SK-N-SH (cell line): ENCODE results near the gene ACTA1. TPM values are rescaled to one million over a fixed set of nuclear protein-coding genes. Genes with fewer than 3 reads are reported as not detected.

Source experiments
- CTCF ChIA-PET: fragments of 300-600, 350-600 bp; formaldehyde crosslinking; extraction: SDS; loops from one replicate; lab custom pipeline; 2021; lab: Yijun Ruan, JAX
- POLR2A ChIA-PET: fragments of 350-600 bp; sonication (Branson Sonifier 250); formaldehyde crosslinking; extraction: SDS; loops from one replicate; lab custom pipeline; 2020; ENCODE audit warnings: antibody characterized with exemption, inconsistent platforms; lab: Yijun Ruan, JAX
- DNase-seq: peaks from one replicate; pipeline ENCODE4 v3.0.0; 2012
- H2AFZ ChIP-seq: fragments of 200-600 bp; sonication (generic); 2 replicates; pipeline ENCODE4 v1.8.1; 2016; ENCODE audit warnings: antibody characterized with exemption, mild to moderate bottlenecking, low read depth
- H3F3A ChIP-seq: fragments of 200-600 bp; sonication (generic); replicated peaks from 2 replicates; pipeline ENCODE3; 2016; ENCODE audit warnings: antibody characterized with exemption, mild to moderate bottlenecking; ENCODE audit not compliant: insufficient read depth
- H3K27ac ChIP-seq, 2 experiments: fragments of 200-500 bp in 1 of 2; fragments of 200-600 bp in 1 of 2; sonication (Bioruptor generic) in 1 of 2; sonication (generic), shearing (Covaris generic) in 1 of 2; 2 replicates each; pipeline versions ENCODE4 v1.5.1 to v1.6.1; 2014 to 2016; ENCODE audit warnings: low read depth in 2 of 2, inconsistent platforms in 1 of 2, low read length in 1 of 2, mild to moderate bottlenecking in 1 of 2, mixed read lengths in 1 of 2
- H3K27me3 ChIP-seq: fragments of 200-600 bp; sonication (generic), shearing (Covaris generic); 2 replicates; pipeline ENCODE4 v1.6.1; 2016; ENCODE audit warnings: mixed run types; ENCODE audit not compliant: insufficient read depth
- H3K36me3 ChIP-seq, 2 experiments: fragments of 200-500 bp in 1 of 2; fragments of 200-600 bp in 1 of 2; sonication (Bioruptor generic) in 1 of 2; sonication (generic) in 1 of 2; replicated peaks in 1 of 2; 2 replicates each; pipeline versions ENCODE3 to v1.5.1; 2014 to 2016; ENCODE audit warnings: low read length in 1 of 2, mild to moderate bottlenecking in 1 of 2; ENCODE audit not compliant: insufficient read depth in 2 of 2, control insufficient read depth in 1 of 2
- H3K4me1 ChIP-seq, 2 experiments: fragments of 200-500 bp in 1 of 2; fragments of 200-600 bp in 1 of 2; sonication (Bioruptor generic) in 1 of 2; sonication (generic), shearing (Covaris generic) in 1 of 2; 2 replicates each; pipeline versions ENCODE4 v1.5.1 to v1.6.1; 2014 to 2016; ENCODE audit warnings: low read depth in 1 of 2, low read length in 1 of 2, mixed run types in 1 of 2; ENCODE audit not compliant: insufficient read depth in 2 of 2, control insufficient read depth in 1 of 2
- H3K4me2 ChIP-seq: fragments of 200-600 bp; sonication (generic), shearing (Covaris generic); 2 replicates; pipeline ENCODE4 v1.6.1; 2017; ENCODE audit warnings: mixed run types
- H3K4me3 ChIP-seq, 2 experiments: fragments of 200-500 bp in 1 of 2; fragments of 200-600 bp in 1 of 2; sonication (Bioruptor generic) in 1 of 2; sonication (generic), shearing (Covaris generic) in 1 of 2; 2 replicates each; pipeline versions ENCODE4 v1.5.1 to v1.8.1; 2014 to 2016; ENCODE audit warnings: low read depth in 2 of 2, inconsistent platforms in 1 of 2, low read length in 1 of 2, mild to moderate bottlenecking in 1 of 2, mixed read lengths in 1 of 2, moderate library complexity in 1 of 2
- H3K79me2 ChIP-seq: fragments of 200-600 bp; sonication (generic); 2 replicates; pipeline ENCODE4 v1.8.1; 2017; ENCODE audit warnings: mild to moderate bottlenecking; ENCODE audit not compliant: insufficient read depth
- H3K9ac ChIP-seq: fragments of 200-600 bp; sonication (generic); 2 replicates; pipeline ENCODE4 v1.6.1; 2017; ENCODE audit warnings: mixed run types
- H3K9me2 ChIP-seq: fragments of 200-600 bp; sonication (generic); 2 replicates; pipeline ENCODE4 v1.6.1; 2017; ENCODE audit warnings: mixed run types
- H3K9me3 ChIP-seq: fragments of 200-600 bp; sonication (generic); 2 replicates; pipeline ENCODE4 v1.6.1; 2017; ENCODE audit warnings: mixed run types, mild to moderate bottlenecking, moderate library complexity
- H4K20me1 ChIP-seq: fragments of 200-600 bp; sonication (generic); 2 replicates; pipeline ENCODE4 v1.6.1; 2017; ENCODE audit warnings: mild to moderate bottlenecking, mixed run types; ENCODE audit not compliant: insufficient read depth
- ELF1 ChIP-seq: IDR thresholded peaks from 2 replicates; pipeline ENCODE4 v1.4.0; 2012
- NFIC ChIP-seq: IDR thresholded peaks from 2 replicates; pipeline ENCODE4 v1.4.0; 2012; ENCODE audit warnings: borderline replicate concordance
- RAD21 ChIP-seq: IDR thresholded peaks from 2 replicates; pipeline ENCODE4 v1.6.1; 2012; ENCODE audit warnings: mild to moderate bottlenecking, low read length
- RFX5 ChIP-seq: IDR thresholded peaks from 2 replicates; pipeline ENCODE4 v1.6.1; 2012; ENCODE audit warnings: mild to moderate bottlenecking, improper control_type of control experiment, low read length
- SMC3 ChIP-seq: IDR thresholded peaks from 2 replicates; pipeline ENCODE4 v1.6.1; 2012; ENCODE audit warnings: low read depth, low read length, improper control_type of control experiment
- USF2 ChIP-seq: fragments of 150-350 bp; IDR thresholded peaks from 2 replicates; pipeline ENCODE4 v1.6.1; 2017; ENCODE audit warnings: antibody characterized with exemption, low read length, low read depth, borderline replicate concordance
- YY1 ChIP-seq: IDR thresholded peaks from 2 replicates; pipeline ENCODE4 v1.4.0; 2012; ENCODE audit warnings: low read depth, mild to moderate bottlenecking
- whole genome bisulfite sequencing: methylation state at CpG from one replicate; pipeline ENCODE4 v1.1.6; 2017; ENCODE audit warnings: low lambda C conversion rate; 5-methylcytosine and 5-hydroxymethylcytosine counted together
- polyA plus RNA-seq, 3 experiments: library from polyadenylated mRNA; depleted of rRNA; stranded (reverse); fragments of >200 nt; gene quantifications; 2 replicates each; pipeline ENCODE4 v1.2.3, GENCODE V29; 2012
- TF ChIP-seq, protein P1 (sequence below): fragments of 200-600 bp; sonication (generic); IDR thresholded peaks from 2 replicates; pipeline ENCODE4 v1.6.1; 2017; ENCODE audit warnings: antibody characterized with exemption, mild to moderate bottlenecking, moderate library complexity

Gene ACTA1
- polyA plus RNA-seq, 1 of the 3 experiments (the other 2 are of a cell fraction), result 0.21 TPM

DNA sequence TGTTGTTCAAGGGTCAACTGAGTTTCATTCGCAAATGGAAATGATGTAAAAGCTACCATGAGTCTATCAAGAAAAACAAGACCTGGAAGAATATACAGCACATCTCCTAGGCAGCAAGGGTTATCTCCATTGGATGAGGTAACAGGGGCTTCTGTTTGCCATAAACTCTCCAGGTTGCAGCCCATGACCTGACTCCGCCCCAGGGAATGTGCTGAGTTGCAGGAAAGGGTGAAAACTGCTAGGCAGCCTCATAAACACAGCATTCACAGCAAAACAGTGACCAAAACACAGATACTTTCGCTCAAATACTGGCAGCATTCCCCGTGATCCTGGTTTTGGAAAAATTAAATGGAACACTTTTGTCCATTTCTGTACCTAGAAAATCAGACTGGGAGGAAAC is 20.2 kb upstream of the ACTA1 start:
- Histone ChIP-seq H3K27me3 (no peaks in the 10 kb centered on the region), H3K9me3 (no peaks in the 10 kb centered on the region), H2AFZ (no peak overlapping the region), H4K20me1 (no peaks in the 10 kb centered on the region), H3K9ac (no peak overlapping the region), H3F3A (no peaks in the 10 kb centered on the region), H3K79me2 (no peaks in the 10 kb centered on the region), H3K4me3 (no peak overlapping the region), H3K4me2 (no peak overlapping the region), H3K4me1 (no peaks in the 10 kb centered on the region), H3K27ac (no peak overlapping the region), H3K9me2 (no peaks in the 10 kb centered on the region), H3K36me3 (peaks cover 47 to 68% of the 10 kb centered on the region in 2 experiments)
- 98% methylated on average over 4 of the region's 4 CpGs for whole genome bisulfite sequencing
- TF ChIP-seq NFIC (no peak), YY1 (no peak), USF2 (no peak), ELF1 (no peak)
- TF ChIP-seq, protein P1, sequence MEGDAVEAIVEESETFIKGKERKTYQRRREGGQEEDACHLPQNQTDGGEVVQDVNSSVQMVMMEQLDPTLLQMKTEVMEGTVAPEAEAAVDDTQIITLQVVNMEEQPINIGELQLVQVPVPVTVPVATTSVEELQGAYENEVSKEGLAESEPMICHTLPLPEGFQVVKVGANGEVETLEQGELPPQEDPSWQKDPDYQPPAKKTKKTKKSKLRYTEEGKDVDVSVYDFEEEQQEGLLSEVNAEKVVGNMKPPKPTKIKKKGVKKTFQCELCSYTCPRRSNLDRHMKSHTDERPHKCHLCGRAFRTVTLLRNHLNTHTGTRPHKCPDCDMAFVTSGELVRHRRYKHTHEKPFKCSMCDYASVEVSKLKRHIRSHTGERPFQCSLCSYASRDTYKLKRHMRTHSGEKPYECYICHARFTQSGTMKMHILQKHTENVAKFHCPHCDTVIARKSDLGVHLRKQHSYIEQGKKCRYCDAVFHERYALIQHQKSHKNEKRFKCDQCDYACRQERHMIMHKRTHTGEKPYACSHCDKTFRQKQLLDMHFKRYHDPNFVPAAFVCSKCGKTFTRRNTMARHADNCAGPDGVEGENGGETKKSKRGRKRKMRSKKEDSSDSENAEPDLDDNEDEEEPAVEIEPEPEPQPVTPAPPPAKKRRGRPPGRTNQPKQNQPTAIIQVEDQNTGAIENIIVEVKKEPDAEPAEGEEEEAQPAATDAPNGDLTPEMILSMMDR, result no peak
- DNase-seq, result no peak
- CTCF ChIA-PET, result interaction anchor here (1.9 to 2.5 kb wide), 3 partner anchors 28 to 196 kb away, joined by 5 to 12 read pairs (median 6); no protein-coding TSS in a partner anchor
- POLR2A ChIA-PET, result no interaction called here

GRCh38 chr1:229452956-229453801 is 19.3 kb upstream of the ACTA1 start:
- H3K9me3 ChIP-seq, result no peaks in the 10 kb centered on the region
- H2AFZ ChIP-seq, result no peak overlapping the region
- CTCF ChIA-PET, result interaction anchor here (0.9 to 2.4 kb wide), 14 partner anchors 9 to 789 kb away, joined by 3 to 13 read pairs (median 4); no protein-coding TSS in a partner anchor
- 87% methylated on average over 5 of the region's 5 CpGs for WGBS
- H3K36me3 ChIP-seq, result peaks cover 39 to 70% of the 10 kb centered on the region in 2 experiments
- no peak overlapping the region for H3K27ac ChIP-seq
- H3K4me1 ChIP-seq, result no peaks in the 10 kb centered on the region
- no peak overlapping the region for H3K4me3 ChIP-seq
- TF ChIP-seq, protein P1, result peak; percentile 69
- no peak for TF ChIP-seq RFX5
- peak; percentile 75 for TF ChIP-seq SMC3
- peak; percentile 69 for TF ChIP-seq RAD21
- no peaks in the 10 kb centered on the region for H3K27me3 ChIP-seq
- no peaks in the 10 kb centered on the region for H3K9me2 ChIP-seq
- POLR2A ChIA-PET, result no interaction called here
- no peak for DNase-seq
- H3K4me2 ChIP-seq, result no peak overlapping the region
- no peaks in the 10 kb centered on the region for H3K79me2 ChIP-seq
- no peak overlapping the region for H3K9ac ChIP-seq
- no peaks in the 10 kb centered on the region for H4K20me1 ChIP-seq
- no peaks in the 10 kb centered on the region for H3F3A ChIP-seq
